ES-I3 (cell line): ENCODE results near the gene WBP1.
A peak's percentile ranks its signal among the peaks of the same experiment; 100 is the strongest.
"Not testable (repeated sequence)": the region's sequence is repeated elsewhere in the genome, so short reads cannot be mapped to it uniquely, and the experiment has no call there.

Source experiments
- H3K36me3 ChIP-seq: 2 replicates; pipeline ENCODE4 v1.6.1; 2013; ENCODE audit warnings: mild to moderate bottlenecking, low read length, control low read depth, moderate library complexity; ENCODE audit not compliant: insufficient read depth
- H3K4me1 ChIP-seq: 2 replicates; pipeline ENCODE4 v1.6.1; 2013; ENCODE audit warnings: mild to moderate bottlenecking, control low read depth, low read length; ENCODE audit not compliant: insufficient read depth
- H3K9ac ChIP-seq: 2 replicates; pipeline ENCODE4 v1.6.1; 2013; ENCODE audit warnings: low read depth, mild to moderate bottlenecking, low read length, moderate library complexity
- H3K9me3 ChIP-seq: 2 replicates; pipeline ENCODE4 v1.6.1; 2013; ENCODE audit warnings: mild to moderate bottlenecking, low read length, moderate library complexity; ENCODE audit not compliant: control insufficient read depth, insufficient read depth

The WBP1 gene

GRCh38 chr2:74457129-74457548 is 1.1 kb upstream of the WBP1 start:
- Histone ChIP-seq H3K9me3 (no peaks in the 10 kb centered on the region), H3K36me3 (no peaks in the 10 kb centered on the region), H3K9ac (peak overlapping the region; percentile 66), H3K4me1 (peaks cover 16% of the 10 kb centered on the region)

DNA sequence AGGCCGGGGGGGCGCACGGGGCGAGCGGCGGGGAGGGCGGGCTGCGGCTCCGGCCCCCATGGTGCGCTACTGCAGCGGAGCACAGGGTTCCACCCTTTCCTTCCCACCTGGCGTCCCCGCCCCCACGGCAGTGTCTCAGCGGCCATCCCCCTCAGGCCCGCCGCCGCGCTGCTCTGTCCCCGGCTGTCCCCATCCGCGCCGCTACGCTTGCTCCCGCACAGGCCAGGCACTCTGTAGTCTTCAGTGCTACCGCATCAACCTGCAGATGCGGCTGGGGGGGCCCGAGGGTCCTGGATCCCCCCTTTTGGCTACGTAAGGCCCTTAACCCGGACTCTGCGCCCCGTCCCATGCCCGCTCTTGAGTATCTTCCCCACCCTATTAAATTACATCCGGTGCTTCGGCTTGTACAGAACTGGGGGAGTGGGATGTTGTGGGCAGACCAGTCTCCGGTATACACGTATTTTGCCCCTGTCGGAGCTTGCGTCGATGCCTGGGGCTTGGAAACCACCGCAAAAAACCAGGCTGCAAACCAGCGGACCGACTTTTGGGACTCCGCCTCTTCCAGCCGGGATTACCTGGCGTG is 598 bp upstream of the WBP1 start:
- H3K4me1 ChIP-seq, result peaks cover 13% of the 10 kb centered on the region
- H3K9ac ChIP-seq, result peak overlapping the region; percentile 90
- no peaks in the 10 kb centered on the region for H3K9me3 ChIP-seq
- no peaks in the 10 kb centered on the region for H3K36me3 ChIP-seq

DNA sequence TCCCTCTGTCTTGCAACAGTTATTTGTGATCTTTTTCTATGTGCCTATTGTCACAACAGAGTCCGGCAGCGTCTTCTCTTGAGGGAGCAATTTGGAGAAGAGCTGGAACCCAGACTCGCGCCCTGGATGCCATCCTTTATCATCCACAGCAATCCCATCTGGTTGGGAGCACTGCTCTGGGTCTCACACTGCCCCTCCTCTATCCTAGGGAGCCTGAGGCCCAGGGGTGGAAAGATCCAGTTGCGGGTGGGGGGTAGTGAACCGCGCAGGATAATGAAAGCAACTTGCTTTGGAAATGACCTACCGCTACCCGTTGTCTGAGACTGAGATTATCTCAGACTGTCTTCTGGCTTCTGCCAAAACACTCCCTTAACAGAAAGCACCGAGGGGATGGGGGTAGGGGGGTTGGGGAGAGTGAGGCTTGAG is 713 bp downstream of the WBP1 start:
- Histone ChIP-seq H3K9ac (peak overlapping the region; percentile 90), H3K36me3 (no peaks in the 10 kb centered on the region), H3K4me1 (peaks cover 11% of the 10 kb centered on the region), H3K9me3 (no peaks in the 10 kb centered on the region)

GRCh38 chr2:74459503-74460118 is 1.4 kb downstream of the WBP1 start:
- not testable (repeated sequence) for H3K9me3 ChIP-seq, H3K36me3 ChIP-seq, H3K9ac ChIP-seq
- H3K4me1 ChIP-seq, result peaks cover 11% of the 10 kb centered on the region

- not testable (repeated sequence) for H3K9ac ChIP-seq, H3K9me3 ChIP-seq, H3K36me3 ChIP-seq
- H3K4me1 ChIP-seq, result peaks cover 11% of the 10 kb centered on the region
Observed at GRCh38 chr2:74460187-74460586, 1.9 kb downstream of the WBP1 start.

DNA sequence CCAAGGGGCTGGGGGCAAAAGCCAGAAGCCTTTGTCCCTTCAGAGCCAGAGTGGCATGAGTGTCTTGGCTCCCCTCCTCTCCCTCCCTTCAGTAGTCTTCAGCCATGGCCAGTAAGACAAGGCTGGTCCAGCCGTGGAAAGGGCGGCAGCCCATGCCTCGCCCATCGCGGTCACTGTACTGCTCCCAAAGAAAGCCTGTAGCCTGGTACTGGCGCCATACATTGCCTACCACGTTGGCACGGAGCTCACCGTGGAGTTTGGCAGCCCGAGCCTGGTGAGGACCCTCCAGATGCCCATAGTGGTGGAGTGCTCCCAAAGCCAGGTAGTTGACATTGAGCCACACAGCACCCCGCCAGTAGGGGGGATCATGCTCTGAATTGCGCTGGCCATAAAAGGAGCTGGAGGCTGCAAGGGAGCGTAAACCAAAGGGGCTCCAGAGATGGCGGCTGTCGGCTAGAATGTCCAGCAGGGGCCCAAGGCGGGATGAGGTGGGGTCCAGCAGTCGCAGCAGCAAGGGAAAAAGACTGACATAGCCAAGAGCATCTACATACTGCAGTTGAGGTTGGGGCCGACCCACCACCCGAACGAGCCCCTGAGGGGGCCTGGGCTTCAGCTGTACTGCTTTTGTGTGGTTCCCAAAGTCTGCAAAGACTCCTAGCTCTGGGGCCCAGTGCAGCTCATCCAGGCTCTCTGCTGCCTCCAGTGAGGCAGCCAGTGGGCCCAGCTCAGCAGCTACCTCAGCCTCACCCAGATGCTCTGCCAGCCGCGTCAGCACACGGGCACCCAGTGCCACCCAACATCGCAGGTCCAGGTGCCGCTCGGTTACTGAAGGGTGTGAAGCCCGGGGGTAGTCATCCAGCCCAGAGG is 3.2 kb downstream of the WBP1 start:
- Histone ChIP-seq H3K9ac (no peak overlapping the region), H3K4me1 (peaks cover 7% of the 10 kb centered on the region), H3K36me3 (no peaks in the 10 kb centered on the region), H3K9me3 (no peaks in the 10 kb centered on the region)

GRCh38 chr2:74462054-74462785 is 4.0 kb downstream of the WBP1 start:
- H3K4me1 ChIP-seq, result 0 out of 2 replicates have a peak, but pooled peaks cover 3% of the 10 kb centered on the region
- no peak overlapping the region for H3K9ac ChIP-seq

DNA sequence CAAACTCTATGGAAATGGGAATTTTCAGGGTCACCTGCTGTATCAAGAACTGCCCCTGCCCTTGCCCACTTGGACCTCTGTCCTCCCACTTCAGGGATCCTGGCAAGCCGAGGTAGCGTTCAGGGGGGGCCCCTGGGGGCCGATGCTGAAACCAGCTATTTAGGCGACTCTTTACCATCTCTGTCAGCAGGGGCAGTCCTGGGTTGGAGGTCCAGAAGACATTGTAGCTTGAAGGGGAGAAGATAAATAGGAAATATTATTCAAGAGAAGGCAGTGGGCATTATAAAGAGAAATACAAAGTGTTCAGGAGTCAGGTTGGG is 4.5 kb downstream of the WBP1 start:
- no peaks in the 10 kb centered on the region for H3K36me3 ChIP-seq
- H3K4me1 ChIP-seq, result 0 out of 2 replicates have a peak, but pooled peaks cover 3% of the 10 kb centered on the region
- no peak overlapping the region for H3K9ac ChIP-seq
- no peaks in the 10 kb centered on the region for H3K9me3 ChIP-seq

More at GRCh38 chr2:74462054-74462785, 4.0 kb downstream of the WBP1 start:
- Histone ChIP-seq H3K9me3 (no peaks in the 10 kb centered on the region), H3K36me3 (no peaks in the 10 kb centered on the region)

- Histone ChIP-seq H3K9ac (peak overlapping the region; percentile 79), H3K9me3 (no peaks in the 10 kb centered on the region)
Observed at GRCh38 chr2:74464406-74464805, 6.2 kb downstream of the WBP1 start.

GRCh38 chr2:74470742-74471141 is 12.5 kb downstream of the WBP1 start:
- not testable (repeated sequence) for H3K36me3 ChIP-seq, H3K9me3 ChIP-seq, H3K9ac ChIP-seq, H3K4me1 ChIP-seq

More at GRCh38 chr2:74464406-74464805, 6.2 kb downstream of the WBP1 start:
- H3K36me3 ChIP-seq, result no peaks in the 10 kb centered on the region
- 0 out of 2 replicates have a peak, but pooled peaks cover under 1% of the 10 kb centered on the region for H3K4me1 ChIP-seq

GRCh38 chr2:74471332-74472065 is 13.3 kb downstream of the WBP1 start:
- Histone ChIP-seq H3K4me1 (no peaks in the 10 kb centered on the region), H3K9me3 (no peaks in the 10 kb centered on the region), H3K36me3 (no peaks in the 10 kb centered on the region; the same call in 1 of the 2 replicates), H3K9ac (peak overlapping the region; percentile 78)

DNA sequence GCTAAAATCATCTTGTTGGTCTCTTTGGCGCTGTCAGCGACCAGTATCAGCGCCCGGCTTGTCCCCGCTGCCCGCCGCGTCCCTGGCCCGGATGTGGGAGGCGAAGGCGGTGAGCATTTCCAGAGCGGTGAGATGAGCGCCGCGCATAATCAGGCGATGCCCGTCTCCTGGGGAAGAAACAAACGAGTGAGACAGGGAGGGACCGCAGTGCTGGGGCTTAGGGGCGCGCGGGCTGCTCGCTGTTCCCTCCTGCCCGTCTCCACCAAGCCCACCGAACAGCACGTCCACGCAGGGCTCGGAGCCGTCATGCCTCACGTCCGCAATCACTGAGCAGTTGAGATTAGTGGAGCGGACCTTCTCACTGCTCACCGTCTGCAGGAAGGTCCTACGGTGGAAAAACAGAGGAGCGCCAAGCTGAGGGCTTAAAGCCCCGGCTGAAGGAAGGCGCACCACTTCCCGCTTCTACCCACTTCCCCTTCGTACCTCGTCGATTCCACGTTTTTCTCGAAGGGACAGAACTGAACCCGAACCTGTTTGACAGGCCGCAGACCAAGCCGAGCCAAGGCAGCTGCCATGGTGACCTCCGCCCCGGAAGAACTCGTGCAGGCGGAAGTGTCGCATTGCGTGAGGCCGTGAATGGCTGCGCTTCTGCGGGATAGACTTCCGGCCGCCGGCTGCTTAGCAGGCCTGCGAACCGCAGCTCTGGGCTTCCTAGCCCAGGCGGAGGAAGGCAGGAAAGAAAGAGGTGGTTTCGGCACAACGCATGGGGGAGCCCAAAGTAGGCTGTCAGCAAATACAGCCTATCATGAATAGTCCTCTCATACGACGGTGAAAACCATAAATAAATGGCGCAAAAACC is 14.1 kb downstream of the WBP1 start, which contains the start of gene MRPL53:
Gene MRPL53 (minus strand): TSS at position 595 of the 859 bp plus-strand sequence. CDS start 20 bp downstream, at position 575.
- H3K4me1 ChIP-seq, result no peaks in the 10 kb centered on the region
- H3K9me3 ChIP-seq, result no peaks in the 10 kb centered on the region
- H3K9ac ChIP-seq, result peak within 1 kb of the TSS; percentile 78
- H3K36me3 ChIP-seq, result no peaks in the 10 kb centered on the region; the same call in 1 of the 2 replicates

- H3K4me1 ChIP-seq, result no peaks in the 10 kb centered on the region
- no peaks in the 10 kb centered on the region; the same call in 1 of the 2 replicates for H3K36me3 ChIP-seq
- peak overlapping the region; percentile 78 for H3K9ac ChIP-seq
- H3K9me3 ChIP-seq, result no peaks in the 10 kb centered on the region
Observed at GRCh38 chr2:74472945-74473258, 14.7 kb downstream of the WBP1 start.
